GM23338 (cell line): Measurements from ENCODE around the gene SNX14. TPM values are rescaled to one million over a fixed set of nuclear protein-coding genes. Genes with fewer than 3 reads are reported as not detected.

Experiments
- ATAC-seq: fragments of 200-7000 bp; cut with Tn5 transposase; 3 replicates; pipeline ENCODE4 v1.9.1; 2020
- DNase-seq: peaks from one replicate; pipeline ENCODE4 v3.0.0-alpha.2; 2015; ENCODE audit warnings: low spot score
- H2AFZ ChIP-seq: fragments of 200-600 bp; sonication (generic); 2 replicates; pipeline ENCODE4 v1.8.0; 2016; ENCODE audit warnings: antibody characterized with exemption, mild to moderate bottlenecking, moderate library complexity
- H3F3A ChIP-seq: fragments of 200-600 bp; sonication (generic); replicated peaks from 2 replicates; pipeline ENCODE4 v1.8.0; 2017; ENCODE audit warnings: antibody characterized with exemption, mixed run types, low read depth
- H3K27ac ChIP-seq: fragments of 200-600 bp; sonication (generic); 2 replicates; pipeline ENCODE4 v1.6.1; 2016; ENCODE audit warnings: low read depth
- H3K27me3 ChIP-seq: fragments of 200-600 bp; sonication (generic); 2 replicates; pipeline ENCODE4 v1.8.0; 2016; ENCODE audit warnings: mild to moderate bottlenecking, mixed run types, moderate library complexity; ENCODE audit not compliant: insufficient read depth
- H3K36me3 ChIP-seq: fragments of 200-600 bp; sonication (generic); 2 replicates; pipeline ENCODE4 v1.8.0; 2016; ENCODE audit warnings: mild to moderate bottlenecking; ENCODE audit not compliant: insufficient read depth
- H3K4me1 ChIP-seq: fragments of 200-600 bp; sonication (generic); 2 replicates; pipeline ENCODE4 v1.8.0; 2016; ENCODE audit warnings: mild to moderate bottlenecking, moderate library complexity; ENCODE audit not compliant: insufficient read depth
- H3K4me2 ChIP-seq: fragments of 200-600 bp; sonication (generic); 2 replicates; pipeline ENCODE4 v1.7.1; 2017; ENCODE audit warnings: mixed run types
- H3K4me3 ChIP-seq: fragments of 200-600 bp; sonication (generic); 2 replicates; pipeline ENCODE4 v1.6.1; 2016; ENCODE audit warnings: mixed run types
- H3K79me2 ChIP-seq: fragments of 200-600 bp; sonication (generic); replicated peaks from 2 replicates; pipeline ENCODE4 v1.8.0; 2017; ENCODE audit warnings: mild to moderate bottlenecking; ENCODE audit not compliant: insufficient read depth
- H3K9me2 ChIP-seq: fragments of 200-600 bp; sonication (generic); 2 replicates; pipeline ENCODE4 v1.8.0; 2017; ENCODE audit not compliant: insufficient read depth
- H4K20me1 ChIP-seq: fragments of 200-600 bp; sonication (generic); replicated peaks from 2 replicates; pipeline ENCODE4 v1.8.0; 2017; ENCODE audit warnings: mild to moderate bottlenecking; ENCODE audit not compliant: insufficient read depth
- H3K27ac Mint-ChIP-seq: 2 replicates; pipeline ENCODE4 v1.8.0; 2020; ENCODE audit warnings: inconsistent platforms, mild to moderate bottlenecking, moderate library complexity, mixed read lengths
- H3K27me3 Mint-ChIP-seq: 3 replicates; pipeline ENCODE4 v1.8.0; 2022; ENCODE audit warnings: low read depth, mild to moderate bottlenecking, moderate library complexity, mixed read lengths, inconsistent platforms; ENCODE audit not compliant: insufficient read depth, poor library complexity
- H3K36me3 Mint-ChIP-seq: 3 replicates; pipeline ENCODE4 v1.8.0; 2021; ENCODE audit warnings: low read depth, mild to moderate bottlenecking, inconsistent platforms, moderate library complexity, mixed read lengths
- H3K4me1 Mint-ChIP-seq: 3 replicates; pipeline ENCODE4 v1.8.0; 2020; ENCODE audit warnings: mild to moderate bottlenecking, inconsistent platforms, mixed read lengths
- H3K4me3 Mint-ChIP-seq: 3 replicates; pipeline ENCODE4 v1.8.0; 2021; ENCODE audit warnings: moderate library complexity, mild to moderate bottlenecking, inconsistent platforms, mixed read lengths
- H3K9me3 Mint-ChIP-seq: 3 replicates; pipeline ENCODE4 v1.8.0; 2020; ENCODE audit warnings: moderate library complexity, mild to moderate bottlenecking, inconsistent platforms, mixed read lengths
- CREB1 ChIP-seq: fragments of 250-450 bp; sonication (Bioruptor Pico); IDR thresholded peaks from 2 replicates; pipeline ENCODE4 v1.5.0; 2020; ENCODE audit warnings: low read depth, mild to moderate bottlenecking, moderate library complexity
- ETS1 ChIP-seq: IDR thresholded peaks from 2 replicates; pipeline ENCODE4 v1.6.1; 2016; ENCODE audit warnings: antibody characterized with exemption
- EZH2 ChIP-seq: fragments of 200-600 bp; sonication (generic); IDR thresholded peaks from one replicate; pipeline ENCODE4 v1.8.0; 2017; ENCODE audit warnings: antibody characterized with exemption, mild to moderate bottlenecking, low read depth; ENCODE audit not compliant: unreplicated experiment
- EZH2phosphoT487 ChIP-seq: fragments of 200-600 bp; sonication (generic); IDR thresholded peaks from one replicate; pipeline ENCODE4 v1.8.1; 2018; ENCODE audit warnings: antibody characterized with exemption; ENCODE audit not compliant: unreplicated experiment
- JUNB ChIP-seq: IDR thresholded peaks from one replicate; pipeline ENCODE4 v1.6.1; 2016; ENCODE audit warnings: antibody characterized with exemption; ENCODE audit not compliant: unreplicated experiment
- NANOG ChIP-seq: IDR thresholded peaks from 2 replicates; pipeline ENCODE4 v1.6.1; 2016; ENCODE audit warnings: antibody characterized with exemption, borderline replicate concordance
- POLR2AphosphoS5 ChIP-seq: IDR thresholded peaks from 2 replicates; pipeline ENCODE4 v1.6.1; 2016; ENCODE audit warnings: antibody characterized with exemption, low read depth
- REST ChIP-seq: IDR thresholded peaks from one replicate; pipeline ENCODE4 v1.6.1; 2018; ENCODE audit warnings: antibody characterized with exemption; ENCODE audit not compliant: unreplicated experiment
- STAT1 ChIP-seq: IDR thresholded peaks from one replicate; pipeline ENCODE4 v1.6.1; 2016; ENCODE audit warnings: antibody characterized with exemption; ENCODE audit not compliant: unreplicated experiment
- ZNF114 ChIP-seq: fragments of 250-450 bp; sonication (Bioruptor Pico); IDR thresholded peaks from 2 replicates; pipeline ENCODE4 v1.5.0; 2020; ENCODE audit warnings: mild to moderate bottlenecking, moderate library complexity
- ZNF331 ChIP-seq: fragments of 250-450 bp; sonication (Bioruptor Pico); IDR thresholded peaks from 2 replicates; pipeline ENCODE4 v1.5.0; 2020; ENCODE audit warnings: low read depth, mild to moderate bottlenecking, moderate library complexity
- polyA plus RNA-seq: library from polyadenylated mRNA; unstranded; fragments of >200 nt; fragmentation: Nextera tagmentation; extraction: Ambion mirVana; gene quantifications from 2 replicates; pipeline ENCODE4 v1.2.1, GENCODE V29; 2016
- total RNA-seq: library from RNA; depleted of rRNA; stranded (reverse); fragments of >200 nt; shearing (Covaris generic); gene quantifications from 2 replicates; pipeline ENCODE4 v1.2.3, GENCODE V29; 2014
- TF ChIP-seq, protein P1 (sequence below), 2 experiments: fragments of 200-600 bp in 1 of 2; sonication (generic) in 1 of 2; conservative IDR thresholded peaks; 2 replicates each; pipeline versions ENCODE4 v1.5.1 to v1.6.1; 2016 to 2017; ENCODE audit warnings: antibody characterized with exemption in 2 of 2, low read depth in 2 of 2, mild to moderate bottlenecking in 2 of 2, moderate library complexity in 1 of 2

SNX14 gene
- total and polyA plus RNA-seq, 2 experiments from 2014 or later: 23.1 to 32.0 TPM

DNA sequence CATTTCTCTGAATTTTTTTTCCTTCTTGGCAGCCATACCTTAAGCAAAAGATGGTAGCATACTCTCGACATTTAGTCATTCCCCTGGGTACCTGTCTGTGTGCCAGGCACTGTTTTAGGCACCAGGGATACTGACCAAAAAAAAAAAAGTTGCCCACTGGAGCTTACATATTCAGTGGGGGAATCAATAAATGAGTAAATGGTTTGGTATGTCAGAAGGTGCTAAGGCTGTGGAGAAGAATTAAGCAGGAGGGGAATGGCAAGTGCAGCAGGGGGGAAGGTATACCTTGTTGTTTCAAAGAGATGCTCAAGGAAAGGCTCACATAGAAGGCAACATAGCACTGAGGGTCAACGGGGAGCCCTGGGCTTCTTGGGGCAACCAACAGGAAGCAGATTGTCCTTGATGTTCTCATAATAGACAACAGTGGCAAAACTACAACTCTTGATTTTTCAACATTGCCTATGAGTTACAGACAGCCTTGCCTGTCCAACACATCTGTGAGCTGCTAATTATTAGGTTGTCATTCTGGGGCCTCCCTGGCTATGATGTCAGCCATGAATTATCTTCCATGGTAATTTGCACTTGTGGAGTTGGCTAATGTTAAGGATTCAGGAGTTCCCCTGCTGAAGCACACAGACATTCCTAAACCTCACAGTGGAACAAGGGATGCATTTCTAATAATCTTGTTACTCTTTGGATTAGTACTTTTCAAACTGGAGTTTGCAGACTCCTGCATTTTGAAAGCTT is 124.2 kb downstream of the SNX14 start:
- DNase-seq: no peak
- TF ChIP-seq NANOG (no peak), EZH2 (no peak), ZNF331 (CRISPR knock-in tag) (no peak), CREB1 (CRISPR knock-in tag) (no peak), ETS1 (no peak), JUNB (no peak), POLR2AphosphoS5 (no peak), ZNF114 (no peak)
- TF ChIP-seq, protein P1, sequence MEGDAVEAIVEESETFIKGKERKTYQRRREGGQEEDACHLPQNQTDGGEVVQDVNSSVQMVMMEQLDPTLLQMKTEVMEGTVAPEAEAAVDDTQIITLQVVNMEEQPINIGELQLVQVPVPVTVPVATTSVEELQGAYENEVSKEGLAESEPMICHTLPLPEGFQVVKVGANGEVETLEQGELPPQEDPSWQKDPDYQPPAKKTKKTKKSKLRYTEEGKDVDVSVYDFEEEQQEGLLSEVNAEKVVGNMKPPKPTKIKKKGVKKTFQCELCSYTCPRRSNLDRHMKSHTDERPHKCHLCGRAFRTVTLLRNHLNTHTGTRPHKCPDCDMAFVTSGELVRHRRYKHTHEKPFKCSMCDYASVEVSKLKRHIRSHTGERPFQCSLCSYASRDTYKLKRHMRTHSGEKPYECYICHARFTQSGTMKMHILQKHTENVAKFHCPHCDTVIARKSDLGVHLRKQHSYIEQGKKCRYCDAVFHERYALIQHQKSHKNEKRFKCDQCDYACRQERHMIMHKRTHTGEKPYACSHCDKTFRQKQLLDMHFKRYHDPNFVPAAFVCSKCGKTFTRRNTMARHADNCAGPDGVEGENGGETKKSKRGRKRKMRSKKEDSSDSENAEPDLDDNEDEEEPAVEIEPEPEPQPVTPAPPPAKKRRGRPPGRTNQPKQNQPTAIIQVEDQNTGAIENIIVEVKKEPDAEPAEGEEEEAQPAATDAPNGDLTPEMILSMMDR (conservative IDR thresholded peaks at IDR 0.05; ENCODE audit: low read depth in 2 of 2): no peak
- 0 out of 2 replicates have a peak, but pooled peaks cover 3% of the 10 kb centered on the region for H3K9me2 ChIP-seq
- no peak overlapping the region for H3K4me2 ChIP-seq
- no peak overlapping the region for H2AFZ ChIP-seq
- H4K20me1 ChIP-seq: no peaks in the 10 kb centered on the region
- no peaks in the 10 kb centered on the region for H3K79me2 ChIP-seq
- H3K27ac Mint-ChIP-seq: no peak overlapping the region
- H3K4me3 ChIP-seq: no peak overlapping the region
- no peaks in the 10 kb centered on the region for H3K4me1 ChIP-seq
- no peak overlapping the region for H3K27ac ChIP-seq
- no peaks in the 10 kb centered on the region for H3F3A ChIP-seq
- no peak overlapping the region for H3K4me3 Mint-ChIP-seq
- H3K27me3 Mint-ChIP-seq: no peaks in the 10 kb centered on the region
- no peaks in the 10 kb centered on the region; the same call in 2 of the 3 replicates for H3K36me3 Mint-ChIP-seq
- H3K27me3 ChIP-seq: no peaks in the 10 kb centered on the region
- no peak for ATAC-seq
- no peaks in the 10 kb centered on the region for H3K36me3 ChIP-seq
- no peaks in the 10 kb centered on the region for H3K9me3 Mint-ChIP-seq
- no peaks in the 10 kb centered on the region; the same call in 2 of the 3 replicates for H3K4me1 Mint-ChIP-seq

DNA sequence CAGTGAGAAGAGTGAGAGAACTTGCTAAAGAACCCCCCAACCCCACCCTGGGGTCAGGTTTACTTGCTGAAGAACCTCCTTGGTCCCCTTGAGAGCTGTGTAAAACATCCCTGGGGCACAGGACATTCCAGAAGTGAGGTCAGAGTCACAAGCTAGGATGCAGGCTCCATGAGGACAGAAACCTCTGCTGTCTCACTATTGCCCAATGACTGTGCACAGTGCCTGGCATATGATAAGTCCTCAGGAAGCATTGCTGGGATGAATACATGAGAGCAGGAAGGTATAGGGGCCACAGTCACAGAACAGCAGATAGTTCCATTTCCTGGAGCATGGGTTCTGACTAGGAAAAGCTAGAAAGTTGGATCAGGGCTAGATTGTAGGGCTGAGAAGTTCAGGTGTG is 125.3 kb downstream of the SNX14 start:
- H3F3A ChIP-seq: no peaks in the 10 kb centered on the region
- no peaks in the 10 kb centered on the region for H3K79me2 ChIP-seq
- Mint-ChIP-seq H3K27ac (no peak overlapping the region), H3K27me3 (no peaks in the 10 kb centered on the region), H3K36me3 (no peaks in the 10 kb centered on the region; the same call in 2 of the 3 replicates), H3K4me3 (no peak overlapping the region), H3K4me1 (no peaks in the 10 kb centered on the region; the same call in 2 of the 3 replicates), H3K9me3 (no peaks in the 10 kb centered on the region)
- H3K4me3 ChIP-seq: no peak overlapping the region
- ATAC-seq (no peak), DNase-seq (no peak)
- no peaks in the 10 kb centered on the region for H4K20me1 ChIP-seq
- no peaks in the 10 kb centered on the region for H3K27me3 ChIP-seq
- no peak overlapping the region for H3K27ac ChIP-seq
- H3K4me1 ChIP-seq: no peaks in the 10 kb centered on the region
- no peak overlapping the region for H3K4me2 ChIP-seq
- H3K9me2 ChIP-seq: 0 out of 2 replicates have a peak, but pooled peaks cover 3% of the 10 kb centered on the region
- H2AFZ ChIP-seq: peak overlapping the region; percentile 28; the same call in 1 of the 2 replicates
- H3K36me3 ChIP-seq: no peaks in the 10 kb centered on the region
- TF ChIP-seq ETS1 (no peak), STAT1 (no peak), JUNB (no peak), REST (no peak), ZNF331 (CRISPR knock-in tag) (no peak), POLR2AphosphoS5 (no peak), ZNF114 (no peak), EZH2 (no peak), EZH2phosphoT487 (no peak), CREB1 (CRISPR knock-in tag) (no peak), NANOG (no peak)
- TF ChIP-seq, protein P1 (conservative IDR thresholded peaks at IDR 0.05; ENCODE audit: low read depth in 2 of 2): no peak
